Nephron (organoid): ENCODE results near the gene LBHD2.
"Not testable (repeated sequence)": the region's sequence is repeated elsewhere in the genome, so short reads cannot be mapped to it uniquely, and the experiment has no call there.

Experiments used
- H3K27ac Mint-ChIP-seq, 3 experiments: 2 replicates each; pipeline ENCODE4 v1.8.0; 2020; ENCODE audit warnings: mixed read lengths in 3 of 3, mild to moderate bottlenecking in 2 of 3, moderate library complexity in 1 of 3
- H3K27me3 Mint-ChIP-seq: 2 replicates; pipeline ENCODE4 v1.8.0; 2021; ENCODE audit warnings: low read depth, mild to moderate bottlenecking, moderate library complexity, mixed read lengths
- H3K36me3 Mint-ChIP-seq: 2 replicates; pipeline ENCODE4 v1.8.0; 2020; ENCODE audit warnings: low read depth, mixed read lengths
- H3K4me1 Mint-ChIP-seq: 2 replicates; pipeline ENCODE4 v1.8.0; 2020; ENCODE audit warnings: mixed read lengths
- H3K4me3 Mint-ChIP-seq, 3 experiments: 2 replicates each; pipeline ENCODE4 v1.8.0; 2020; ENCODE audit warnings: mild to moderate bottlenecking in 3 of 3, mixed read lengths in 3 of 3, moderate library complexity in 2 of 3
- H3K9me3 Mint-ChIP-seq: 2 replicates; pipeline ENCODE4 v1.8.0; 2020; ENCODE audit warnings: mixed read lengths
- TF ChIP-seq, protein P1 (sequence below), 3 experiments: fragments of 200-600 bp; sonication (generic); IDR thresholded peaks; one replicate each; pipeline ENCODE4 v1.5.0; 2021; ENCODE audit warnings: antibody characterized with exemption in 3 of 3; ENCODE audit not compliant: unreplicated experiment in 3 of 3

The LBHD2 gene

DNA sequence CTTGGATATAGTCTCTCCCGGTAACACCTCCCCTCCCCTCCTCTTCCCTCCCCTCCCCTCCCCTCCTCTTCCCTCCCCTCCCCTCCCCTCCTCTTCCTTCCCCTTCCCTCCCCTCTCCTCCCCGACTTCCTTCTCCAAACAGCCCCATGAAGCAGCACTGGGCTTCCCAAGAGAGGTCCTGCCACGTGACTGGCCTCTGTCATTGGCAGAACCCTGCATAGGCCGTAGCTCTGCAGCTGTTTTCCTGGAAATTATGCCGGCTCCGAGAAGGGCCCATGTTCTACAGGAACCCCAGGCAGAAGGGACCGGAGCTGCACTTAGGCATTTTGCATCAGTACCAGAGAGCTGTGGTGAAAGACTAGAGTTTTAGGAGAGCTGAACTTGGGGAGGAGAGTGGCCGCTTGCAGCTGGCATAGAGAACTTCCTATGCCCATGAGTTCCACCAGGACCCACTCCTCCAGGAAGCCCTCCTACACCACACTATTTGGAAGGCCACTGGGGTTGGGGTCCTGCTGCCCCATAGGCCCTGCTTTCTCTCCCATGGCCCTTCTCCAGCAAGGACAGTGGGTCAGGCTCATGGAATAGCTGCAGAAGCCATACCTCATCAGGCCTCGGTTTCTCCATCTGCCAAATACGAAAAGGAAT lies 34.1 kb downstream of the LBHD2 start:
- Mint-ChIP-seq H3K27me3 (peaks cover 9% of the 10 kb centered on the region), H3K27ac (peak overlapping the region; percentile 58 to 76 (median 66)), H3K4me3 (no peak overlapping the region), H3K36me3 (no peaks in the 10 kb centered on the region), H3K4me1 (peaks cover 45% of the 10 kb centered on the region), H3K9me3 (no peaks in the 10 kb centered on the region)
- TF ChIP-seq, protein P1, sequence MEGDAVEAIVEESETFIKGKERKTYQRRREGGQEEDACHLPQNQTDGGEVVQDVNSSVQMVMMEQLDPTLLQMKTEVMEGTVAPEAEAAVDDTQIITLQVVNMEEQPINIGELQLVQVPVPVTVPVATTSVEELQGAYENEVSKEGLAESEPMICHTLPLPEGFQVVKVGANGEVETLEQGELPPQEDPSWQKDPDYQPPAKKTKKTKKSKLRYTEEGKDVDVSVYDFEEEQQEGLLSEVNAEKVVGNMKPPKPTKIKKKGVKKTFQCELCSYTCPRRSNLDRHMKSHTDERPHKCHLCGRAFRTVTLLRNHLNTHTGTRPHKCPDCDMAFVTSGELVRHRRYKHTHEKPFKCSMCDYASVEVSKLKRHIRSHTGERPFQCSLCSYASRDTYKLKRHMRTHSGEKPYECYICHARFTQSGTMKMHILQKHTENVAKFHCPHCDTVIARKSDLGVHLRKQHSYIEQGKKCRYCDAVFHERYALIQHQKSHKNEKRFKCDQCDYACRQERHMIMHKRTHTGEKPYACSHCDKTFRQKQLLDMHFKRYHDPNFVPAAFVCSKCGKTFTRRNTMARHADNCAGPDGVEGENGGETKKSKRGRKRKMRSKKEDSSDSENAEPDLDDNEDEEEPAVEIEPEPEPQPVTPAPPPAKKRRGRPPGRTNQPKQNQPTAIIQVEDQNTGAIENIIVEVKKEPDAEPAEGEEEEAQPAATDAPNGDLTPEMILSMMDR (IDR thresholded peaks at IDR 0.05; ENCODE audit: unreplicated experiment in 3 of 3), result no peak

DNA sequence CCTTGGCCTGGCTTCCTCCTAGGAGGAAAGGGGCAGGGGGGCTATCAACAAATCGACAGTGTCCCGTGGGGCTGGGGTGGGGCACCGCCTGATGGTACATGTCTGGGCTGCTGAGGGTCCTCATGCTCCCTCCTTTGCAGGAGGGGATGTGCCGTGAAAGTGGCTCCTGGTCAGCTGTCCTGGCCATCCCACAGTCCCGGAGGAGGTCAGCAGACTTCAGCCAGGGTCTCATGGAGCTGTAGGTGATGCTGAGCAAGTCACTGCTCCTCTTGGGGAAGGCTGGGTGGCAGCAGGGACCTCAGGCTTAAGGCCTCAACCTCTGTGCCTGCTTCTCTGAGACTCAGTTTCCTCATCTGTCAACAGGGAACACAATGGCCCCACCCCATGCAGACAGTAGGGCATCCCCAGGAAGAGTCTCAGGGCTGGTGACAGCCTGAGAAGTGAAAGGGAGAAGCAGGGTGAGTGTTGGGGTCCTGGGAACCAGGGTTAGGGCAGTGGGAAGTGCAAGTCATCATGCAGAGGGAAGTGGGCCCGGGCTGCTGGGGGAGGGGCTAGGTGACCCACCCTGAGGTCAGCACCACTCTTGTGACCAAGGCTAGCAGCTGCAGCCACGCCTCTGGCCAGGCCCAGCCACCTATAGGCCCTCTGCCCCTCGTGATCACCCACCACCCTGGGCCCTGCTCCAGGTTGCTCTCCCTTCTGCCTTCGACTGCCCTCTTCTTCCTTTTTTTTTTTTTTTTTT lies 34.8 kb downstream of the LBHD2 start:
- Mint-ChIP-seq H3K27me3 (peaks cover 9% of the 10 kb centered on the region), H3K27ac (no peak overlapping the region), H3K9me3 (no peaks in the 10 kb centered on the region), H3K4me1 (peaks cover 42% of the 10 kb centered on the region), H3K36me3 (no peaks in the 10 kb centered on the region), H3K4me3 (no peak overlapping the region)
- TF ChIP-seq, protein P1 (IDR thresholded peaks at IDR 0.05; ENCODE audit: unreplicated experiment in 3 of 3), result no peak

DNA sequence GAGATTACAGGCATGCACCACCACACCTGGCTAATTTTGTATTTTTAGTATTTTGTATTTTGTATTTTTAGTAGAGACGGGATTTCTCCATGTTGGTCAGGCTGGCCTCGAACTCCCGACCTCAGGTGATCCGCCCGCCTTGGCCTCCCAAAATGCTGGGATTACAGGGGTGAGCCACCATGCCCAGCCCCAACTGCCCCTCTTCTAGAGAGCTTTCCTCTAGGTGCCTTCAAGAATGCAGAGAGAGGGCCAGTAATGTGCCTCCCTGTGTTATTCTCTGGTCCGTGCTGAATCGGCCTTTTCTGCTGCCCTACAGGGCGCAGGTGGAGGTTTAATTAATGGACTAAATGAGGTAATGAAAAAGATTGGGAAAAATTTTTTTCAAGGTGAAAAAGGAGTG lies 35.5 kb downstream of the LBHD2 start:
- peak overlapping the region in 2 of 3 experiments; percentile 60 to 68 for H3K27ac Mint-ChIP-seq
- not testable (repeated sequence) for H3K9me3 Mint-ChIP-seq, H3K36me3 Mint-ChIP-seq, H3K4me3 Mint-ChIP-seq, H3K27me3 Mint-ChIP-seq
- H3K4me1 Mint-ChIP-seq, result peaks cover 43% of the 10 kb centered on the region

DNA sequence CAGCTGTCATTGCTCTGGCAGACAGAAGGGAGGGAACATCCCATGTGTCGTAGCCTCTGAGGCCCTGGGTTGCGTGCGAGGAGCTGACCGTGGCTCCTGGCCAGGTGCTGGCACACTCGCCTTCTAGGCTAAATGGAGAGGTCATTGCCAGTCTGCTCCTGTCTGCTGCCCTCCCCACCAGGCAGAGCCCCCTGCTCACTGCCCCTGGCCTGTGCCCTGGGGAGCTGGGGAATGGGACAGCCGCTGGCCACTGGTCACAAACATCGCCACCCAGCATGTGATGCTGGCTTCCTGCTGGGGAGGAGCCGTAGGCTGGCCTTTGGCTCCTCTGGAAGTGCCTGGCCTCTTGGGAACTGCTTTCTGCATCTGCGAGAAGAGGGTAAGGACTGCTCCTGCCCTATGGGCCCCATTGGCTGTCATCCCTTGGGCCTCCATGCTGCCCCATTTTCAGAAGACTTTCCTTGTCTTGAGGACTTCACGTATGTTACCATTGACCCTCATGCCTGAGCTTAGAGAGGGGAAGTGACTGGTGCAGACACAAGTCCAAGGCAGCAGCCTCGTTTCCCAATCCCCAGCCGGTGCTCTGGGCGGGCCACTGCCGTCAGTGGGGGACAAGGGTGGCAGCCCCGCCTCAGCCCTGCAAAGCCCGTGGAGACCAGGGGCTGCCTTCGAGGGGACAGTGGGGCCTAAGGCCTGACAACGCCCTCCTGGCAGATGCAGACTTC lies 37.3 kb downstream of the LBHD2 start:
- peaks cover 22% of the 10 kb centered on the region for H3K27me3 Mint-ChIP-seq
- H3K4me3 Mint-ChIP-seq, result peak overlapping the region; percentile 30 to 47 (median 41)
- H3K27ac Mint-ChIP-seq, result peak overlapping the region; percentile 93 to 97 (median 95)
- no peaks in the 10 kb centered on the region for H3K36me3 Mint-ChIP-seq
- no peaks in the 10 kb centered on the region for H3K9me3 Mint-ChIP-seq
- peaks cover 38% of the 10 kb centered on the region for H3K4me1 Mint-ChIP-seq
- TF ChIP-seq, protein P1 (IDR thresholded peaks at IDR 0.05; ENCODE audit: unreplicated experiment in 3 of 3), result no peak

DNA sequence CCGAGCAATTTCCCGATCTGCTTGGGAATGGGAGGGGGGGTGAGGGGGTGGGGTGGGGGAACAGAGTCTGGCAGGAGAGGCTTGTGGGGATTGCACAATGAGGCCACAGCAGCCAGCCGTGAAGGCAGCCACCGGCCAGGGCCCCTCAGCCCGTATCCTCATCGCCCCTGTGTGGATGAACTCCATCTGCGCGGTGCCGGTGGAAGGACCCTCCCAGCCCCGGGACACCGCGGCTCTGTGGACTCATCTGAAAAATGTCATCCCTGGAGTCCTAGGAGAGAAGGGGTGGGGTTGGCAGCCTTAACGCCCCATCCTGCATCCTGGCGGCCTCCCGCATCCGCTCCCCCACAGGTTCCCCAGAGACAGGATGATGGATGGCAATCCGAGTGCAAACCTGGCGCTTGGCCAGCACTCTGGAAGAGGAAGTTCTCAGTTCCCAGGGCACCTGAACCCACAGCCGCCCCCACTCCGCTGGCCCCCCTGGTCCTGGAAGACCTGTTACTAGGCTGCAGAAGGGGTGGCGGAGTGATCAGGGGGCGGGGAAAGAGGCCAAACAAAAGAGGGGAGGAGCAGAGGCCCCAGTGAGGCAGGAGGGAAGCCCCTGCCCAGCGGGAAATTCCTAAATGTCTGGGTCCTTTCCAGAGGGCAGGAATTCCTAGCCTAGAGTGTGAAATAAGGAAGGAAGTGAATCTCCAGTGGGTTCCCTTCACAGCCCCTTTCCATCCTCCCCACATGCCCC lies 38.0 kb downstream of the LBHD2 start:
- H3K9me3 Mint-ChIP-seq, result no peaks in the 10 kb centered on the region
- TF ChIP-seq, protein P1 (IDR thresholded peaks at IDR 0.05; ENCODE audit: unreplicated experiment in 3 of 3), result no peak
- no peaks in the 10 kb centered on the region for H3K36me3 Mint-ChIP-seq

DNA sequence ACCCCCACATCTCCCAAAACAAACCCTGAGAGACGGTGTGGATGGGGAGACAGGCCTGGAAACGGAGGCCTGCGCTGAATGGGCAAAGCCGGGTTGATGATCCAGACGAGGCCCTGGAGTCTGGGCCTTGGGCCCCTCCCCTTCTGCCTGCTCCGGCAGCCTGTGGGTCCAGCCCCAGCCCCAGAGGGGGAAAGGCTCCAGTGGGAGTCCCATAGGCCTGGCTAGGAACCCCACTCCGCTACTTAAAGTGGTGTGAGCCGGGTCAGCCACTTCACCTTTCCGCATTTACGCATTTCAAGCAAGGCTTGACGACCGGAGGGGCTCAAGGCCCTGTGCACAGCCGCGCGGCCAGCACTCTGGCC lies 38.6 kb downstream of the LBHD2 start:
- H3K27me3 Mint-ChIP-seq, result peaks cover 18% of the 10 kb centered on the region
- TF ChIP-seq, protein P1 (IDR thresholded peaks at IDR 0.05; ENCODE audit: unreplicated experiment in 3 of 3), result no peak
- H3K36me3 Mint-ChIP-seq, result no peaks in the 10 kb centered on the region
- peaks cover 36% of the 10 kb centered on the region for H3K4me1 Mint-ChIP-seq
- no peaks in the 10 kb centered on the region for H3K9me3 Mint-ChIP-seq
- H3K4me3 Mint-ChIP-seq, result peak overlapping the region; percentile 76 to 79 (median 76)
- peak overlapping the region; percentile 93 to 97 (median 95) for H3K27ac Mint-ChIP-seq

More for the DNA sequence above, 38.0 kb downstream of the LBHD2 start:
- Mint-ChIP-seq H3K27ac (peak overlapping the region; percentile 93 to 97 (median 95)), H3K27me3 (peaks cover 18% of the 10 kb centered on the region), H3K4me1 (peaks cover 36% of the 10 kb centered on the region), H3K4me3 (peak overlapping the region; percentile 76 to 79 (median 76))
